Stimulated activated CD4-positive, alpha-beta T cell treated with anti-CD3 and anti-CD28 coated beads, Interleukin-2, amount 100 ng/mL, for 48 hours (primary cell): ENCODE data around the gene PEX7.
"Not testable (repeated sequence)": the region's sequence is repeated elsewhere in the genome, so short reads cannot be mapped to it uniquely, and the experiment has no call there.

Experiments
- DNase-seq, 2 donors: peaks; one replicate each; pipeline ENCODE4 v3.0.0-alpha.2; 2020

PEX7 gene

GRCh38 chr6:136904477-136904876, 82.1 kb downstream of the PEX7 start:
- DNase-seq = not testable (repeated sequence)

GRCh38 chr6:136914947-136915346, 92.6 kb downstream of the PEX7 start:
- no peak for DNase-seq

DNA sequence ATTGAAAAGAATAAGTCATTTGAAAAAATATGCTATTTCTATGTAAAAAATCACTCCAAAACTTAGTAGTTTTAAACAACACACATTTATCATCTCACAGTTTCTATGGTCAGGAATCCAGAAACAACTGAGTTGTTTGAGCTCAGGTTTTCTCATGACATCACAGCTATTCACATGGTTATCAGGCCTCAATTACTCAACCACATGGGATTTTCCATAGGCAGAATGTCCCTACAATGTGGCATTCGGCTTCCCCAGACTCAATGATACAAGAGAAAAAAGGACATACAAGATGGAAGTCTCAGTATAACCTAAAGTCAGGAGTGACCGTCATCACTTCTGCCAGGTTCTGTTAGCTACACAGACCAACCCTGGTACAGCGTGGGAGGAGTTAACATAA, 96.3 kb downstream of the PEX7 start:
- DNase-seq = no peak

DNA sequence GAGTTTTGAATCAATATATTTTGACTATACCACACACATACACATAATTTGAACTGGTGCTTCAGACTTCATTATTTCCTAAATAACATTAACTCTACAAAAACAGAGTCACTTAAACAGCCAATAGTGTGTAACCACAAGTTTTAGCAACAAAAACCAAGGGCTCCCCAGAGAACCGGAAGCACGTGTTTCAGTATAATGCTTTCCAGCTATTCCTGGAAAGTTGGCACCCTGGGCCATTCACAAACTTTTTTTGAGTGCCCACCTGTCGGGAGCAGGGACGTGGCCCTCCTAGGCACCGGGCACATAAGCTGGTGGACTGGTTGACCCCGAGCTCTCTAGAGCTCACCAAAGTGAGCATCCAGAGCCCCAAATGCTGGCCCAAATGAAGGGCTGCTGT, 97.8 kb downstream of the PEX7 start:
- no peak for DNase-seq

- DNase-seq = no peak
Observed at GRCh38 chr6:136920671-136921380, 98.4 kb downstream of the PEX7 start.

- no peak for DNase-seq
Observed at GRCh38 chr6:136921381-136921935, 99.1 kb downstream of the PEX7 start.

- DNase-seq = no peak
Observed at GRCh38 chr6:136921936-136922684, 99.7 kb downstream of the PEX7 start, which contains the start of gene SLC35D3. Gene SLC35D3, plus strand, starts transcription at chr6:136922301. Its CDS starts 128 bp downstream, at chr6:136922429.

- DNase-seq = no peak
Observed at GRCh38 chr6:136922685-136923006, 100.3 kb downstream of the PEX7 start.

GRCh38 chr6:136923116-136923953, 100.9 kb downstream of the PEX7 start:
- no peak for DNase-seq

- no peak for DNase-seq
Observed at GRCh38 chr6:136923954-136924673, 101.7 kb downstream of the PEX7 start.

DNA sequence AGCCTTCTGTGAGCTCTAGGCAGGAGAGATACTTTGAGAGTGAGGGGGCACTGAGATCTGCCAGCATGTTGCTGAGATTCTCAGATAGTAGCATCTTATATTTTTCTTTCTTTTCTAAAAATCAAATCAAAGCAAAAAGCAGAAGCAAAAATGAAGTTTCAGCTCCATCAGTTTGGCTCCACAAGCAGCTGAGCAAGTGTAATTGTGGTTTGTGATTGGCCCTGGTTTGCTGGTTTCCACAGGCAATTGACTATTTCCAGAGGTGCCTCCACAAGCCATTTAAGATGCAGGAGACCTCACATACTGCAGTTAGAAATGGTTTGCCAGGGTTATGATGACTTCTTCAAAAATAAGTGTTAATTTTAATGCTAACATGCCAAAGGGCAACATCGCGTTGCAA, 104.0 kb downstream of the PEX7 start:
- no peak for DNase-seq

GRCh38 chr6:136927292-136927691, 104.9 kb downstream of the PEX7 start:
- DNase-seq = no peak

GRCh38 chr6:136930528-136930927, 108.1 kb downstream of the PEX7 start:
- no peak for DNase-seq

GRCh38 chr6:136932599-136932998, 110.2 kb downstream of the PEX7 start:
- DNase-seq = no peak

DNA sequence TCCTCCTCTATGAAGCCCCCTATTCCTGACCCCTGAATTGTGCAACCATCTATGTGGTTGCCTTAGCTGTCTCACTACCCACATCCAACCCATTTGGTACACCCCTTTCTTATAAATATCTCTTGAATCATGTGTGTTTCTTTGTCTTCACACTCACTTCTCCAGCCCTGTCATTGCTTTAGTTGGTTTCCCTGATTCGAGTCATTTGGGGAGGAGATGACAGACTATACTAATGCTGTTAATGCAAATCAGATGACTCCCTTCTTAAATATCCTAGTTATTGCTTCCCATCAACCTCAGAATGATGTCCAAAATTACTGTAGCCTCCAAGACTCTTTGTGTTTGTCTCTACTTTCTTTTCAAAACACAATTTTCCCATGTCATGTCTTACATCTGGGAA, 122.7 kb downstream of the PEX7 start:
- no peak for DNase-seq

GRCh38 chr6:136945711-136946121, 123.3 kb downstream of the PEX7 start:
- no peak for DNase-seq

GRCh38 chr6:136947037-136947436, 124.6 kb downstream of the PEX7 start:
- no peak for DNase-seq

GRCh38 chr6:136949957-136950356, 127.6 kb downstream of the PEX7 start:
- DNase-seq = not testable (repeated sequence)

DNA sequence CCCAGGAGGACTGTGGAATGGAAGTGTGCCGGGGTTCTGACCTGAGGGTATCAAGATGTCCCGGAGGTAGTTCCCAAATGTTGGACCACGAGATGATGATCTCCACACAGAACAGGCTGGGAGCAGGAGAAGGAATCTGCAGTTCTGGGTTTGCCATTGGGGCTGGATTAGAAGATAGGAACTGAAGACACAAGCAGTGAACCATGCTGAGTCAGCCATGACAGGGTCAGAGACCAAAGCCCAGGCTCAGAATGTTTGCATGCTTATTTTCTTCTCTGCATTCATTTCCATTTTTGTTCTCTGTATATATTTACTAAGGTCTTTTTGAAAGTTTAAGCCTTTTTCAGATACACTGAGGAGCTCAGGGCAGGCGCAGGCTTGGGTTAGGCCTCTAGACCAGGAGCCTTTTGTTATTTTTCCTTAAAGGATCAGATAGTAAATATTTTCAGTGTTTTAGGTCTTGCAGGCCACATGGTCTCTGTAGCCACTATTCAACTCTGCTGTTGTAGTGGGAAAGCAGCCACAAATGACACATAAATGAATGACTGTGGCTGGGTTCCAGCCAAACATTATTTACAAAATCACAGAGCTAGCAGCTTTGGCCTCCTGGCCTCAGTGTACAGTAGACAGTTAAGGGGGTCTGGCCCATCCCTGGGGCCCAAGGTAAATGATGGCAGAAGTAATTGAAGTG, 128.2 kb downstream of the PEX7 start:
- DNase-seq = no peak

GRCh38 chr6:136952714-136953260, 130.4 kb downstream of the PEX7 start:
- DNase-seq = no peak

DNA sequence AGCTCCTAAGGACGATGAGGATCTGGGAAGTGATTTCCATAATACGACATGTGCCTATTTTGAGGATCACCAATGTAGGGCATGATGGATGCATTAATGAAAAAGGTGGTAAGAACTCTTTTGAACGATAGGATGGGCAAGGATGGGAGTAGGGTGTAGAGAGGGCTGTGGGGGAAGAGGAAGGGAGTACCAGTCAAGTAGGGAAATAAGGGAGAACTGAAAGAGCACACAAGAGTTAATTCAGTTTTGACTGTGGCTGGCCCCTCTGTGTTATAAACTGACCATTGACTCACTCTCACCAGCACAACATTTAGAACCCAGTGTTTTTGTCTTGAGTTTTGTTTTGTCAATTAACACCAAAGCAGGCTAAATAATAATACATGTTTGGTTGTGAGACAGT, 132.7 kb downstream of the PEX7 start:
- DNase-seq = no peak
